SU-DHL-6 (cell line): ENCODE results near the gene PPFIBP1.

Experiments used
- H2AFZ ChIP-seq: fragments of 200-600 bp; sonication (generic); 2 replicates; pipeline ENCODE4 v1.6.1; 2014; ENCODE audit warnings: low read depth, mild to moderate bottlenecking, moderate library complexity, mixed read lengths, antibody characterized with exemption, low read length; ENCODE audit not compliant: severe bottlenecking
- H3F3A ChIP-seq: fragments of 200-600 bp; shearing (Covaris generic); 2 replicates; pipeline ENCODE4 v1.6.0; 2016; ENCODE audit warnings: antibody characterized with exemption, mild to moderate bottlenecking; ENCODE audit not compliant: insufficient read depth
- H3K27ac ChIP-seq: fragments of 200-600 bp; sonication (generic); 2 replicates; pipeline ENCODE4 v1.5.1; 2016; ENCODE audit warnings: low read depth, mild to moderate bottlenecking, low read length, moderate library complexity, mixed read lengths
- H3K27me3 ChIP-seq: fragments of 200-600 bp; sonication (generic), shearing (Covaris generic); 2 replicates; pipeline ENCODE4 v1.6.0; 2014; ENCODE audit warnings: mild to moderate bottlenecking, low read length
- H3K36me3 ChIP-seq: fragments of 200-600 bp; sonication (generic); 2 replicates; pipeline ENCODE4 v1.6.1; 2014; ENCODE audit warnings: mild to moderate bottlenecking, low read length, mixed read lengths
- H3K4me2 ChIP-seq: fragments of 300-600, 200-600 bp; shearing (Covaris generic), sonication (generic); 2 replicates; pipeline ENCODE4 v1.6.0; 2014; ENCODE audit warnings: low read length, low read depth, mild to moderate bottlenecking; ENCODE audit not compliant: poor library complexity, severe bottlenecking
- H3K4me3 ChIP-seq: fragments of 200-600 bp; sonication (generic); 2 replicates; pipeline ENCODE4 v1.5.1; 2014; ENCODE audit warnings: antibody characterized with exemption, low read length, mild to moderate bottlenecking, mixed read lengths; ENCODE audit not compliant: insufficient read depth, poor library complexity, severe bottlenecking
- H3K79me2 ChIP-seq: fragments of 200-600 bp; sonication (generic); 2 replicates; pipeline ENCODE4 v1.6.1; 2014; ENCODE audit warnings: mild to moderate bottlenecking, low read length, moderate library complexity; ENCODE audit not compliant: insufficient read depth
- H3K9ac ChIP-seq: fragments of 200-600 bp; sonication (generic); 2 replicates; pipeline ENCODE4 v1.7.0; 2014; ENCODE audit warnings: mild to moderate bottlenecking, low read length
- H3K9me2 ChIP-seq: fragments of 200-600 bp; sonication (generic); replicated peaks from 2 replicates; pipeline ENCODE4 v1.6.1; 2014; ENCODE audit warnings: low read length; ENCODE audit not compliant: insufficient read depth
- H3K9me3 ChIP-seq: fragments of 200-600 bp; sonication (generic); 2 replicates; pipeline ENCODE4 v1.6.1; 2014; ENCODE audit warnings: low read length, mixed read lengths; ENCODE audit not compliant: insufficient read depth
- H4K20me1 ChIP-seq: fragments of 200-600 bp; sonication (generic); 2 replicates; pipeline ENCODE4 v1.6.1; 2014; ENCODE audit warnings: low read depth, mild to moderate bottlenecking, antibody characterized with exemption, low read length, moderate library complexity, mixed read lengths
- CTCF ChIP-seq: fragments of 200-600 bp; sonication (generic); IDR thresholded peaks from one replicate; pipeline ENCODE4 v1.5.1; 2017; ENCODE audit warnings: antibody characterized with exemption, mild to moderate bottlenecking, low read length, moderate library complexity; ENCODE audit not compliant: insufficient read depth, poor library complexity, severe bottlenecking
- EZH2phosphoT487 ChIP-seq: fragments of 200-600 bp; sonication (generic), shearing (Covaris generic); conservative IDR thresholded peaks from 2 replicates; pipeline ENCODE4 v1.6.1; 2018; ENCODE audit warnings: mild to moderate bottlenecking, antibody characterized with exemption, low read length, moderate library complexity, mixed read lengths

PPFIBP1 gene

GRCh38 chr12:27618836-27619235, 94.8 kb downstream of the PPFIBP1 start:
- Histone ChIP-seq H3K4me2 (no peak overlapping the region), H3K27ac (no peak overlapping the region), H3K9me2 (no peaks in the 10 kb centered on the region), H3K9ac (no peak overlapping the region), H3F3A (no peaks in the 10 kb centered on the region), H4K20me1 (no peaks in the 10 kb centered on the region), H3K9me3 (no peaks in the 10 kb centered on the region), H3K36me3 (no peaks in the 10 kb centered on the region), H3K4me3 (no peak overlapping the region), H3K79me2 (no peaks in the 10 kb centered on the region), H2AFZ (no peak overlapping the region), H3K27me3 (no peaks in the 10 kb centered on the region)
- TF ChIP-seq EZH2phosphoT487 (no peak), CTCF (no peak)

- Histone ChIP-seq H3K4me2 (no peak overlapping the region), H4K20me1 (no peaks in the 10 kb centered on the region), H3K27ac (no peak overlapping the region), H3F3A (no peaks in the 10 kb centered on the region), H3K9me2 (no peaks in the 10 kb centered on the region), H2AFZ (no peak overlapping the region), H3K79me2 (no peaks in the 10 kb centered on the region), H3K36me3 (no peaks in the 10 kb centered on the region), H3K27me3 (no peaks in the 10 kb centered on the region), H3K9ac (no peak overlapping the region), H3K4me3 (no peak overlapping the region), H3K9me3 (no peaks in the 10 kb centered on the region)
- TF ChIP-seq EZH2phosphoT487 = no peak
- TF ChIP-seq CTCF = no peak
Observed at GRCh38 chr12:27619308-27619707, 95.3 kb downstream of the PPFIBP1 start.

GRCh38 chr12:27620121-27620520, 96.1 kb downstream of the PPFIBP1 start:
- Histone ChIP-seq H2AFZ (no peak overlapping the region), H3K9ac (no peak overlapping the region), H4K20me1 (no peaks in the 10 kb centered on the region), H3K9me3 (no peaks in the 10 kb centered on the region), H3F3A (no peaks in the 10 kb centered on the region), H3K27ac (no peak overlapping the region), H3K36me3 (no peaks in the 10 kb centered on the region), H3K4me3 (no peak overlapping the region), H3K27me3 (no peaks in the 10 kb centered on the region), H3K9me2 (no peaks in the 10 kb centered on the region), H3K4me2 (no peak overlapping the region), H3K79me2 (no peaks in the 10 kb centered on the region)
- TF ChIP-seq CTCF (no peak), EZH2phosphoT487 (no peak)
